Omental fat pad (tissue), 4 donors: Measurements from ENCODE around the gene CACNB2. TPM values are rescaled to one million over a fixed set of nuclear protein-coding genes. Genes with fewer than 3 reads are reported as not detected.
A peak's percentile ranks its signal among the peaks of the same experiment; 100 is the strongest.

Experiments
- ATAC-seq: fragments of 150-250 bp; one replicate; pipeline ENCODE4 v1.9.1; 2016; ENCODE audit warnings: mild to moderate bottlenecking, moderate library complexity; ENCODE audit not compliant: low FRiP score
- DNase-seq: peaks from one replicate; pipeline ENCODE4 v3.0.0-alpha.2; 2019; ENCODE audit warnings: low spot score
- CTCF ChIP-seq, 3 donors: fragments of 450-650 bp; IDR thresholded peaks; one replicate each; pipeline ENCODE4 v1.5.1; 2016 to 2017; ENCODE audit warnings: antibody characterized with exemption in 3 of 3, mild to moderate bottlenecking in 3 of 3, moderate library complexity in 2 of 3
- total RNA-seq, 4 donors: library from RNA; depleted of rRNA; stranded (reverse); fragments of >200 nt; gene quantifications; one replicate each; pipeline ENCODE4 v1.1.0, GENCODE V29; 2016

The CACNB2 gene
- total RNA-seq, 4 donors from 2014 or later = 2.0 to 12.1 (median 6.1) TPM

DNA sequence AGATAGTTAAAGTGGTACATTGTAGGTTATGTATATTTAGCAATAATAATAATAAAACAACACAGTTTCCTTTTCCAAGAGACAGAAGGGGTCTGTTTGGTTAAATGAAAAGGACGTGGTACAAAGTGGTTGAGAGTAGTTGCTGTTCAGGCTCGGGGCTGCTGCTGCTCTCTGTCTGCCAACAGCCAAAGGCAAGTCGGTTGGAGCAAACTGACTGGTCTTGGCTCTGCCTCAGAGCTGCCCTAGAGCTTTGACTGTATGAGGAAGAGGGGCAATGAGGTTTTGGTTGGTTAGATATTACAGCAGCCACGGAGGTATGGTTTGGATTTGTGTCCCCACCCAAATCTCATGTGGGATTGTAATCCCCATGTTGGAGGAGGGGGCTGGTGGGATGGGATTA, 95.3 kb downstream of the CACNB2 start:
- no peak for TF ChIP-seq CTCF (IDR thresholded peaks at IDR 0.05)
- ATAC-seq (no peak), DNase-seq (no peak)

DNA sequence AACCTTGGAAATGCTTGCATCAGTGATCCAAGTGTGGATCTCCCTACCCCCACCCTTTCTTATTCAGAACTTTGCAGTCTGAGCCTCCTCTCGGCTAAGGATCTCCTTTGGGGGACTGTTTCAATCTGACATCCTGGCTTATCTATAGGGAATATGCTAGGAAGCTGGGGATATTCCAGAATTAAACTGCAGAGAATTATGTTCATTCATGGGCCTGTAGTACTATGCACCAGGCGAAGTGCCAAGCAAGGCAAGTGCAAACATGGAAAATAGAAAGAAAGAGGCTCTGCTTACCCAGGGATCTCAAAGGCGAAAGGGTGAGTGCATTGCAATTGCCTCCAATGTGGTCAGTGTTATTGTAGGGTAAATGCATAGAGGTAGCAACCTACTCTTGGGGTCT, 96.5 kb downstream of the CACNB2 start:
- ATAC-seq = no peak
- no peak for DNase-seq
- TF ChIP-seq CTCF (IDR thresholded peaks at IDR 0.05) = no peak

- no peak for DNase-seq
- TF ChIP-seq CTCF (IDR thresholded peaks at IDR 0.05) = no peak
- ATAC-seq = no peak
These were observed 98.8 kb downstream of the CACNB2 start for GRCh38 chr10:18238870-18239485.

DNA sequence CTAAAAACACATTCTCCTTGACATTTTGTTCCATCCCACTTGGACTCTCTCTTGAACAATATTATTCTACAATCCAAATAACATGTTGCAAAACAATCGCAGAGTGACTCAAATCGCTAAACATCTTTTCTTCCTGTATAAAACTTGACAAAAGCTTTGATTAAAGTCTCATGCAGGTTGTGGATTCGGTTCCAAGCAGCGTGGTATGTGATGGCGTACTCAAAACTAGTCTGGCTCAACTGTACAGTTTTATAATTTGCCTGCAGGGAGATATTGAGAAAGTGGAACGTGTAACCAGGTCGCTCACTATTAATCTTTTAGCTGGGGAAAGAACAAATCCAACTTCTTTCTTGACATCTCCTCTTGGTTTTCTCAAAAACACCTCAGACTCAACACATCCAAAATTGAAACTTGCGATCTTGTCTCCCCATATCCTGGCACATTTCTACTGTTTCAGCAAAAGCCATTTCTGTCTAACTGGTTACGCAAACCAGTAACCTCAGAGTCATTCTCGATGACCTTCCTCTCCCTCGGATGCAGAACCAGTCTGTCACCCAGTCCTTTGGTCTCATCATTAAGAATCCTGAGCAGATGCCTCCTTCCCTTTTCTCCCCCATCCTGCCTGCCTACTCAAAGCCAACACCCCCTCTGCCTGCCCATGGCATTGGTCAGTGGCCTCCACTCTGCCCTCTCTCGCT, 100.1 kb downstream of the CACNB2 start:
- ATAC-seq (no peak), DNase-seq (no peak)
- no peak for TF ChIP-seq CTCF (IDR thresholded peaks at IDR 0.05)

DNA sequence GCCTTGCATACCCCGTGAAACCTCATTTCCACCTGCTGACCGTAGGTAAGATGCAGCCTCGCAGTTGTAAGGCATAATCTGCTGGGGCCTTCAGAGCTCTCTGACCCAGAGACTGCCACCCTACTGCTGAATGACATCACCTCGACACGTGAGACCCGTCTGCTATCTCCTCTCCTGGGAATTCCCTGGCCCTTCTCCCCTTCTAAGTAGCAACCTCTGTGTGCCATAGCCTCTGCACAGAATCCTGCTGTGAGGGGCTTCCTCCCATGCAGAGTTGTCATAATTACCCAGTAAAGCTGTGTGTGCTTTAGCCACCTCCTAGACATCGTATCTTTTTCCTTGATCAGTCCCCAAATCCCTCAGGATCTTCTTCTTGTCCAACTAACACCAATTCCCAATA, 106.7 kb downstream of the CACNB2 start:
- ATAC-seq (no peak), DNase-seq (no peak)
- no peak for TF ChIP-seq CTCF (IDR thresholded peaks at IDR 0.05)

- DNase-seq (no peak), ATAC-seq (no peak)
- no peak for TF ChIP-seq CTCF (IDR thresholded peaks at IDR 0.05)
These were observed 111.9 kb downstream of the CACNB2 start for GRCh38 chr10:18252086-18252485.

DNA sequence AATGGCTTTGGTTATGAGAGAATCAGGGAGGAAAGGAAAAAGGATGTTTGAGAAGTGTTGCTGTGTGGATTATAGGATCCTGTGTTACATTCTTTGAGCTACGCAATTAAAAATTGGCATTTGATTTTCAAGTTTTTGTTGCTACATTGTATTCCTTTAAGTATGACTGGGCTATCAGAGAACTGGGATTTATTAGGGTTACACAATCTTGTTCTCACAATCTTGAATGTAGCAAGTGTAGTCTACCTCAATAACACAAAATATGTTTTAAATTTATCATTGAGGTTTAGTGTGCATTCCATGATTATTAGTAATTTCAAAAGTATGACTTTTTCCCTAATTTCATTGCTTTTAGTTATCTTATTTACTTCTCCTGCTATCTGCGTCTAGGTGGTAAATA, 113.9 kb downstream of the CACNB2 start:
- ATAC-seq (peak; percentile 81), DNase-seq (no peak)
- no peak for TF ChIP-seq CTCF (IDR thresholded peaks at IDR 0.05)
